OCI-LY3 (cell line): Measurements from ENCODE around the gene BCO1.

Experiments
- H2AFZ ChIP-seq: fragments of 200-600, 300-600 bp; shearing (Covaris generic); 2 replicates; pipeline ENCODE4 v1.6.0; 2014; ENCODE audit warnings: antibody characterized with exemption, low read depth, low read length
- H3K27ac ChIP-seq: fragments of 200-600, 300-600 bp; sonication (generic); 2 replicates; pipeline ENCODE4 v1.5.1; 2014; ENCODE audit warnings: mild to moderate bottlenecking, low read length, moderate library complexity, mixed read lengths
- H3K27me3 ChIP-seq: fragments of 200-600, 300-600 bp; sonication (generic); 2 replicates; pipeline ENCODE4 v1.6.1; 2014; ENCODE audit warnings: low read depth, low read length, mixed read lengths
- H3K36me3 ChIP-seq: fragments of 200-600, 300-600 bp; sonication (generic); replicated peaks from 2 replicates; pipeline ENCODE3; 2014; ENCODE audit warnings: low read depth, low read length, mixed read lengths
- H3K4me1 ChIP-seq: fragments of 300-600, 200-600 bp; sonication (generic); 2 replicates; pipeline ENCODE4 v1.6.1; 2014; ENCODE audit warnings: low read length, mixed read lengths
- H3K4me2 ChIP-seq: fragments of 200-600, 300-600 bp; sonication (generic); 2 replicates; pipeline ENCODE4 v1.6.1; 2014; ENCODE audit warnings: low read length, mixed read lengths
- H3K4me3 ChIP-seq: fragments of 300-600, 200-600 bp; sonication (generic); 2 replicates; pipeline ENCODE4 v1.5.1; 2014; ENCODE audit warnings: antibody characterized with exemption, mild to moderate bottlenecking, low read length, moderate library complexity
- H3K79me2 ChIP-seq: fragments of 300-600, 200-600 bp; shearing (Covaris generic); 2 replicates; pipeline ENCODE4 v1.6.1; 2014; ENCODE audit warnings: mild to moderate bottlenecking, low read length, mixed read lengths
- H3K9ac ChIP-seq: fragments of 300-600, 200-600 bp; shearing (Covaris generic); 2 replicates; pipeline ENCODE4 v1.6.0; 2014; ENCODE audit warnings: mild to moderate bottlenecking, low read length, moderate library complexity
- H3K9me3 ChIP-seq: fragments of 200-600, 300-600 bp; shearing (Covaris generic); 2 replicates; pipeline ENCODE4 v1.6.1; 2014; ENCODE audit warnings: low read length, mixed read lengths; ENCODE audit not compliant: insufficient read depth
- H4K20me1 ChIP-seq: fragments of 200-600, 300-600 bp; sonication (generic); 2 replicates; pipeline ENCODE4 v1.6.1; 2016; ENCODE audit warnings: low read length, mixed read lengths; ENCODE audit not compliant: insufficient read depth
- CTCF ChIP-seq: fragments of 200-600, 300-600 bp; sonication (generic); IDR thresholded peaks from 2 replicates; pipeline ENCODE4 v1.5.1; 2014; ENCODE audit warnings: antibody characterized with exemption, low read length, low read depth
- EZH2phosphoT487 ChIP-seq: fragments of 200-600 bp; shearing (Covaris generic); IDR thresholded peaks from 2 replicates; pipeline ENCODE4 v1.6.1; 2018; ENCODE audit warnings: antibody characterized with exemption, mixed run types, low read depth

The BCO1 gene

GRCh38 chr16:81283044-81283443, 44.6 kb downstream of the BCO1 start:
- Histone ChIP-seq H2AFZ (no peak overlapping the region), H3K4me1 (no peaks in the 10 kb centered on the region), H3K4me2 (no peak overlapping the region), H4K20me1 (no peaks in the 10 kb centered on the region), H3K36me3 (no peaks in the 10 kb centered on the region), H3K4me3 (no peak overlapping the region), H3K9me3 (no peaks in the 10 kb centered on the region), H3K9ac (no peak overlapping the region), H3K79me2 (no peaks in the 10 kb centered on the region), H3K27ac (no peak overlapping the region), H3K27me3 (0 out of 2 replicates have a peak, but pooled peaks cover 6% of the 10 kb centered on the region)
- TF ChIP-seq CTCF (no peak), EZH2phosphoT487 (no peak)

- TF ChIP-seq CTCF = no peak
- TF ChIP-seq EZH2phosphoT487 = no peak
- H4K20me1 ChIP-seq = no peaks in the 10 kb centered on the region
- H2AFZ ChIP-seq = no peak overlapping the region
- H3K27me3 ChIP-seq = 0 out of 2 replicates have a peak, but pooled peaks cover 6% of the 10 kb centered on the region
- no peak overlapping the region for H3K4me2 ChIP-seq
- no peak overlapping the region for H3K9ac ChIP-seq
- H3K36me3 ChIP-seq = no peaks in the 10 kb centered on the region
- H3K79me2 ChIP-seq = no peaks in the 10 kb centered on the region
- no peaks in the 10 kb centered on the region for H3K9me3 ChIP-seq
- H3K4me3 ChIP-seq = no peak overlapping the region
- H3K27ac ChIP-seq = no peak overlapping the region
- H3K4me1 ChIP-seq = no peaks in the 10 kb centered on the region
These were observed 46.6 kb downstream of the BCO1 start for GRCh38 chr16:81284995-81285600.

GRCh38 chr16:81286190-81286589, 47.7 kb downstream of the BCO1 start:
- H4K20me1 ChIP-seq = no peaks in the 10 kb centered on the region
- TF ChIP-seq EZH2phosphoT487 (no peak), CTCF (no peak)
- H3K36me3 ChIP-seq = no peaks in the 10 kb centered on the region
- no peak overlapping the region for H3K27ac ChIP-seq
- no peak overlapping the region for H2AFZ ChIP-seq
- no peak overlapping the region for H3K4me2 ChIP-seq
- no peak overlapping the region for H3K9ac ChIP-seq
- 0 out of 2 replicates have a peak, but pooled peaks cover 6% of the 10 kb centered on the region for H3K27me3 ChIP-seq
- H3K4me1 ChIP-seq = no peaks in the 10 kb centered on the region
- no peaks in the 10 kb centered on the region for H3K9me3 ChIP-seq
- no peak overlapping the region for H3K4me3 ChIP-seq
- H3K79me2 ChIP-seq = no peaks in the 10 kb centered on the region

- Histone ChIP-seq H3K9me3 (no peaks in the 10 kb centered on the region), H4K20me1 (no peaks in the 10 kb centered on the region), H3K4me3 (no peak overlapping the region), H3K36me3 (no peaks in the 10 kb centered on the region), H3K27me3 (no peaks in the 10 kb centered on the region; the same call in 1 of the 2 replicates), H3K4me1 (no peaks in the 10 kb centered on the region), H3K27ac (no peak overlapping the region), H3K79me2 (no peaks in the 10 kb centered on the region), H2AFZ (no peak overlapping the region), H3K4me2 (no peak overlapping the region), H3K9ac (no peak overlapping the region)
- TF ChIP-seq EZH2phosphoT487 = no peak
- TF ChIP-seq CTCF = no peak
These were observed 52.6 kb downstream of the BCO1 start for GRCh38 chr16:81291117-81291516.
